Panc1 (cell line): ENCODE results near the gene ZNF140. TPM values are rescaled to one million over a fixed set of nuclear protein-coding genes. Genes with fewer than 3 reads are reported as not detected.

Source experiments
- ATAC-seq: fragments of 200-7000 bp; cut with Tn5 transposase; 2 replicates; pipeline ENCODE4 v1.9.1; 2020; ENCODE audit warnings: mild to moderate bottlenecking, moderate library complexity
- BruUV-seq: library from RNA; stranded (reverse); fragments of 400-500 nt; replicated peaks from 2 replicates; lab custom pipeline; 2021; lab: Mats Ljungman, UMichigan
- CTCF ChIA-PET: fragments of 300-600 bp; sonication (Branson Sonifier 250); formaldehyde crosslinking; loops from one replicate; lab custom pipeline; 2022; ENCODE audit warnings: antibody characterized with exemption; lab: Charles Lee
- POLR2A ChIA-PET: fragments of 300-600 bp; sonication (Branson Sonifier 250); formaldehyde crosslinking; loops from one replicate; lab custom pipeline; 2022; ENCODE audit warnings: antibody characterized with exemption; lab: Charles Lee
- DNase-seq: peaks from one replicate; pipeline ENCODE4 v3.0.0-alpha.2; 2010; ENCODE audit warnings: low read depth, low spot score
- H3K27ac ChIP-seq: 2 replicates; pipeline ENCODE4 v1.5.1; 2011; ENCODE audit warnings: mild to moderate bottlenecking, low read length, inconsistent platforms
- H3K27me3 ChIP-seq: fragments of 200-500 bp; sonication (Bioruptor generic); 2 replicates; pipeline ENCODE4 v1.6.0; 2014; ENCODE audit warnings: low read length, inconsistent platforms; ENCODE audit not compliant: control insufficient read depth, insufficient read depth
- H3K36me3 ChIP-seq: fragments of 200-500 bp; sonication (Bioruptor generic); 2 replicates; pipeline ENCODE4 v1.5.1; 2014; ENCODE audit warnings: inconsistent platforms, mild to moderate bottlenecking, low read length, moderate library complexity; ENCODE audit not compliant: control insufficient read depth, insufficient read depth
- H3K4me1 ChIP-seq: 2 replicates; pipeline ENCODE4 v1.5.1; 2011; ENCODE audit warnings: inconsistent platforms, mild to moderate bottlenecking, low read length, moderate library complexity; ENCODE audit not compliant: control insufficient read depth, insufficient read depth
- H3K4me3 ChIP-seq, 2 experiments: 2 replicates each; pipeline ENCODE4 v1.5.1; 2011 to 2012; ENCODE audit warnings: low read depth in 2 of 2, low read length in 2 of 2, mild to moderate bottlenecking in 2 of 2, inconsistent platforms in 1 of 2, moderate library complexity in 1 of 2
- H3K9me3 ChIP-seq: fragments of 200-500 bp; sonication (Bioruptor generic); 2 replicates; pipeline ENCODE4 v1.5.1; 2014; ENCODE audit warnings: low read depth, mild to moderate bottlenecking, inconsistent platforms, low read length, moderate library complexity; ENCODE audit not compliant: control insufficient read depth, insufficient read depth
- POLR2AphosphoS5 ChIP-seq: IDR thresholded peaks from 2 replicates; pipeline ENCODE4 v1.6.1; 2012; ENCODE audit warnings: mild to moderate bottlenecking, low read depth, low read length, moderate library complexity
- SIN3A ChIP-seq: IDR thresholded peaks from 2 replicates; pipeline ENCODE4 v1.6.1; 2012; ENCODE audit warnings: low read depth, mild to moderate bottlenecking, low read length, moderate library complexity, borderline replicate concordance; ENCODE audit not compliant: insufficient read depth
- TCF7L2 ChIP-seq: IDR thresholded peaks from 2 replicates; pipeline ENCODE4 v1.6.1; 2011; ENCODE audit warnings: mild to moderate bottlenecking, low read depth, low read length, inconsistent platforms
- in situ Hi-C: cut with HindIII; loops from 2 replicates; pipeline ENCODE4 v1.10.0; 2016; ENCODE audit warnings: low sequenced_read_pairs, low pct_unique_long_range_greater_than_20kb
- intact Hi-C: fragments of 100-400 bp; cut with micrococcal nuclease; formaldehyde crosslinking; loops from one replicate; pipeline ENCODE4 v1.10.0; 2022; ENCODE audit not compliant: unreplicated experiment
- total RNA-seq: library from RNA; stranded (reverse); gene quantifications from one replicate; pipeline ENCODE4 v1.2.1, GENCODE V29; 2021; ENCODE audit not compliant: unreplicated experiment
- TF ChIP-seq, protein P1 (sequence below), 2 experiments: IDR thresholded peaks; 2 replicates each; pipeline ENCODE4 v1.6.1; 2011 to 2012; ENCODE audit warnings: low read depth in 2 of 2, control low read depth in 1 of 2, low read length in 1 of 2, mild to moderate bottlenecking in 1 of 2, moderate library complexity in 1 of 2; ENCODE audit not compliant: insufficient read depth in 1 of 2
- TF ChIP-seq, protein P2 (sequence below): fragments of 450-650 bp; IDR thresholded peaks from 2 replicates; pipeline ENCODE4 v1.5.1; 2017; ENCODE audit warnings: mild to moderate bottlenecking

ZNF140 gene
- total RNA-seq, 1 experiment from 2014 or later = 14.3 TPM

GRCh38 chr12:133105620-133106019 is 24.9 kb downstream of the ZNF140 start:
- in situ Hi-C loops = no loop called here
- TF ChIP-seq, protein P1, sequence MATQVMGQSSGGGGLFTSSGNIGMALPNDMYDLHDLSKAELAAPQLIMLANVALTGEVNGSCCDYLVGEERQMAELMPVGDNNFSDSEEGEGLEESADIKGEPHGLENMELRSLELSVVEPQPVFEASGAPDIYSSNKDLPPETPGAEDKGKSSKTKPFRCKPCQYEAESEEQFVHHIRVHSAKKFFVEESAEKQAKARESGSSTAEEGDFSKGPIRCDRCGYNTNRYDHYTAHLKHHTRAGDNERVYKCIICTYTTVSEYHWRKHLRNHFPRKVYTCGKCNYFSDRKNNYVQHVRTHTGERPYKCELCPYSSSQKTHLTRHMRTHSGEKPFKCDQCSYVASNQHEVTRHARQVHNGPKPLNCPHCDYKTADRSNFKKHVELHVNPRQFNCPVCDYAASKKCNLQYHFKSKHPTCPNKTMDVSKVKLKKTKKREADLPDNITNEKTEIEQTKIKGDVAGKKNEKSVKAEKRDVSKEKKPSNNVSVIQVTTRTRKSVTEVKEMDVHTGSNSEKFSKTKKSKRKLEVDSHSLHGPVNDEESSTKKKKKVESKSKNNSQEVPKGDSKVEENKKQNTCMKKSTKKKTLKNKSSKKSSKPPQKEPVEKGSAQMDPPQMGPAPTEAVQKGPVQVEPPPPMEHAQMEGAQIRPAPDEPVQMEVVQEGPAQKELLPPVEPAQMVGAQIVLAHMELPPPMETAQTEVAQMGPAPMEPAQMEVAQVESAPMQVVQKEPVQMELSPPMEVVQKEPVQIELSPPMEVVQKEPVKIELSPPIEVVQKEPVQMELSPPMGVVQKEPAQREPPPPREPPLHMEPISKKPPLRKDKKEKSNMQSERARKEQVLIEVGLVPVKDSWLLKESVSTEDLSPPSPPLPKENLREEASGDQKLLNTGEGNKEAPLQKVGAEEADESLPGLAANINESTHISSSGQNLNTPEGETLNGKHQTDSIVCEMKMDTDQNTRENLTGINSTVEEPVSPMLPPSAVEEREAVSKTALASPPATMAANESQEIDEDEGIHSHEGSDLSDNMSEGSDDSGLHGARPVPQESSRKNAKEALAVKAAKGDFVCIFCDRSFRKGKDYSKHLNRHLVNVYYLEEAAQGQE (IDR thresholded peaks at IDR 0.05; ENCODE audit: insufficient read depth in 1 of 2, low read depth in 2 of 2, low read length in 1 of 2) = no peak
- TF ChIP-seq, protein P2, sequence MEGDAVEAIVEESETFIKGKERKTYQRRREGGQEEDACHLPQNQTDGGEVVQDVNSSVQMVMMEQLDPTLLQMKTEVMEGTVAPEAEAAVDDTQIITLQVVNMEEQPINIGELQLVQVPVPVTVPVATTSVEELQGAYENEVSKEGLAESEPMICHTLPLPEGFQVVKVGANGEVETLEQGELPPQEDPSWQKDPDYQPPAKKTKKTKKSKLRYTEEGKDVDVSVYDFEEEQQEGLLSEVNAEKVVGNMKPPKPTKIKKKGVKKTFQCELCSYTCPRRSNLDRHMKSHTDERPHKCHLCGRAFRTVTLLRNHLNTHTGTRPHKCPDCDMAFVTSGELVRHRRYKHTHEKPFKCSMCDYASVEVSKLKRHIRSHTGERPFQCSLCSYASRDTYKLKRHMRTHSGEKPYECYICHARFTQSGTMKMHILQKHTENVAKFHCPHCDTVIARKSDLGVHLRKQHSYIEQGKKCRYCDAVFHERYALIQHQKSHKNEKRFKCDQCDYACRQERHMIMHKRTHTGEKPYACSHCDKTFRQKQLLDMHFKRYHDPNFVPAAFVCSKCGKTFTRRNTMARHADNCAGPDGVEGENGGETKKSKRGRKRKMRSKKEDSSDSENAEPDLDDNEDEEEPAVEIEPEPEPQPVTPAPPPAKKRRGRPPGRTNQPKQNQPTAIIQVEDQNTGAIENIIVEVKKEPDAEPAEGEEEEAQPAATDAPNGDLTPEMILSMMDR = no peak
- TF ChIP-seq POLR2AphosphoS5 (no peak), TCF7L2 (no peak), SIN3A (no peak)
- H3K4me3 ChIP-seq = no peak overlapping the region
- H3K9me3 ChIP-seq = peaks cover 92% of the 10 kb centered on the region
- DNase-seq (no peak), ATAC-seq (no peak)
- no peaks in the 10 kb centered on the region for H3K4me1 ChIP-seq
- ChIA-PET POLR2A (no interaction called here), CTCF (no interaction called here)
- H3K36me3 ChIP-seq = peaks cover 16% of the 10 kb centered on the region
- H3K27ac ChIP-seq = no peak overlapping the region
- intact Hi-C loops = no loop called here
- TSS peak; percentile 26 for BruUV-seq
- no peaks in the 10 kb centered on the region for H3K27me3 ChIP-seq

- BruUV-seq = no TSS peak
- H3K9me3 ChIP-seq = peaks cover 92% of the 10 kb centered on the region
- no peaks in the 10 kb centered on the region for H3K27me3 ChIP-seq
- H3K4me3 ChIP-seq = no peak overlapping the region
- in situ Hi-C loops = no loop called here
- no peak for DNase-seq
- no peak for ATAC-seq
- no peak overlapping the region for H3K27ac ChIP-seq
- ChIA-PET POLR2A (no interaction called here), CTCF (no interaction called here)
- no peak for TF ChIP-seq POLR2AphosphoS5
- TF ChIP-seq, protein P2 = no peak
- TF ChIP-seq, protein P1 (IDR thresholded peaks at IDR 0.05; ENCODE audit: insufficient read depth in 1 of 2, low read depth in 2 of 2, low read length in 1 of 2) = no peak
- TF ChIP-seq TCF7L2 = no peak
- TF ChIP-seq SIN3A = no peak
- H3K36me3 ChIP-seq = peaks cover 12% of the 10 kb centered on the region
- no peaks in the 10 kb centered on the region for H3K4me1 ChIP-seq
- intact Hi-C loops = no loop called here
Observed at GRCh38 chr12:133106253-133106652, 25.5 kb downstream of the ZNF140 start.
